ENCODE measurements around the gene HSF4. TPM values are rescaled to one million over a fixed set of nuclear protein-coding genes. Genes with fewer than 3 reads are reported as not detected.

Gene HSF4
- total RNA-seq, 1 donor from 2014 or later = 11.1 TPM

DNA sequence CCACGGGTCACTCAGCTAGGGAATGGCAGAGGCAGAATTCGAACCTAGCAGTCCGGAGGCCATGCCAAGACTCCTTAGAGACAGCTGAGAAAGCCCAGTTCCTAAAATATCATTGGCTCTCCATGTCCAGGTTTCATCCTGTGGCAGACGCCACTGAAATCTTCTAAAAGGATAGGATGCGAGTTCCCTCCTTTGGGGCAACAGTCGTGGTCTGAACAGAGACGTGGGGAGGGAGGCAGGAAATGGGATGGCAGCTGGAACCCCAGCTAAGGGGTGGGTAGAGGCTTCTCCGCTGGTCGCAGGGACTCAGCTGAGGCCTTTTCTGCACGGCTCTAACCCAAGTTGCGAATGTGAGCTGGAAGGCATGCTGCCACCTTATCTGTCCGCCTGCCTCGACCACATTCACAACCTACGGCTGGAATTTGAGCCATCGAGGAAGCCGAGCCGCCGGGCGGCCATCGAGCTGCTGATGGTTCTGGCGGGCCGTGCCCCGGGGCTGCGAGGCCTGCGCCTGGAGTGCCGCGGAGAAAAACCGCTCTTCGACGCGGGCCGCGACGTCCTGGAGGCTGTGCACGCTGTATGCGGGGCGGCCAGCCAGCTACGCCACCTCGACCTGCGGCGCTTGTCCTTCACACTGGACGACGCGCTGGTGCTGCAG lies 1.9 kb upstream of the HSF4 start:
- H3K27me3 Mint-ChIP-seq = peaks cover 83% of the 10 kb centered on the region
- no peak for DNase-seq (ENCODE audit: extremely low spot score, unreplicated experiment)
- H3K27ac Mint-ChIP-seq = no peak overlapping the region
- H3K9me3 Mint-ChIP-seq = no peaks in the 10 kb centered on the region
- peak overlapping the region; percentile 60 for H3K4me3 Mint-ChIP-seq
- peaks cover 3% of the 10 kb centered on the region for H3K4me1 Mint-ChIP-seq (ENCODE audit: unreplicated experiment)
- TF ChIP-seq, protein P1, sequence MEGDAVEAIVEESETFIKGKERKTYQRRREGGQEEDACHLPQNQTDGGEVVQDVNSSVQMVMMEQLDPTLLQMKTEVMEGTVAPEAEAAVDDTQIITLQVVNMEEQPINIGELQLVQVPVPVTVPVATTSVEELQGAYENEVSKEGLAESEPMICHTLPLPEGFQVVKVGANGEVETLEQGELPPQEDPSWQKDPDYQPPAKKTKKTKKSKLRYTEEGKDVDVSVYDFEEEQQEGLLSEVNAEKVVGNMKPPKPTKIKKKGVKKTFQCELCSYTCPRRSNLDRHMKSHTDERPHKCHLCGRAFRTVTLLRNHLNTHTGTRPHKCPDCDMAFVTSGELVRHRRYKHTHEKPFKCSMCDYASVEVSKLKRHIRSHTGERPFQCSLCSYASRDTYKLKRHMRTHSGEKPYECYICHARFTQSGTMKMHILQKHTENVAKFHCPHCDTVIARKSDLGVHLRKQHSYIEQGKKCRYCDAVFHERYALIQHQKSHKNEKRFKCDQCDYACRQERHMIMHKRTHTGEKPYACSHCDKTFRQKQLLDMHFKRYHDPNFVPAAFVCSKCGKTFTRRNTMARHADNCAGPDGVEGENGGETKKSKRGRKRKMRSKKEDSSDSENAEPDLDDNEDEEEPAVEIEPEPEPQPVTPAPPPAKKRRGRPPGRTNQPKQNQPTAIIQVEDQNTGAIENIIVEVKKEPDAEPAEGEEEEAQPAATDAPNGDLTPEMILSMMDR (conservative IDR thresholded peaks at IDR 0.05) = peak; percentile 15
- no peaks in the 10 kb centered on the region for H3K36me3 Mint-ChIP-seq

DNA sequence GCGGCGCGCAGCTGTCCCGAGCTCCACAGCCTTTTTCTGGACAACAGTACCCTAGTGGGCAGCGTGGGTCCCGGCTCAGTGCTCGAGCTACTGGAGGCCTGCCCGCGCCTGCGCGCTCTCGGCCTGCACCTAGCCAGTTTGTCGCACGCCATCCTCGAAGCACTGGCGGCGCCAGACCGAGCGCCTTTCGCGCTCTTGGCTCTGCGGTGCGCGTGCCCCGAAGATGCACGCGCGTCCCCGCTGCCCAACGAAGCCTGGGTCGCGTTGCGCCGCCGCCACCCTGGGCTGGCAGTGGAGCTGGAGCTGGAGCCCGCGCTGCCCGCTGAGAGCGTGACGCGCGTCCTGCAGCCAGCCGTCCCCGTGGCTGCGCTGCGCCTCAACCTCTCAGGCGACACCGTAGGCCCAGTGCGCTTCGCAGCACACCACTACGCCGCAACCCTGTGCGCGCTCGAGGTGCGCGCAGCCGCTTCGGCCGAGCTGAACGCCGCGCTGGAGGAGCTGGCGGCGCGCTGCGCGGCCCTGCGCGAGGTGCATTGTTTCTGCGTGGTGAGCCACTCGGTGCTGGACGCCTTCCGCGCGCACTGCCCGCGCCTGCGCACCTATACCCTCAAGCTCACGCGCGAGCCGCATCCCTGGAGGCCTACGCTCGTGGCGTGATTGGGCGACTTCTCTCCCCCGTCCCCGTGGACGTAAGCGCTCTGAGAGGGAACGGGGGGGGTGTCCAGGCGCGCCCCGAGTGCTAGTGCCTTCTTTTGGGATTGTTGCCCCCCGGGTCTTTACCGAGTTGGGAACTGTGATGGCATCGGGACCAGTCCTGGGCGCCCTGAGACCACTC lies 1.2 kb upstream of the HSF4 start:
- Mint-ChIP-seq H3K36me3 (no peaks in the 10 kb centered on the region), H3K9me3 (no peaks in the 10 kb centered on the region), H3K4me3 (peak overlapping the region; percentile 72), H3K4me1 (ENCODE audit: unreplicated experiment) (peaks cover 3% of the 10 kb centered on the region), H3K27me3 (peaks cover 83% of the 10 kb centered on the region), H3K27ac (no peak overlapping the region)
- DNase-seq (ENCODE audit: extremely low spot score, unreplicated experiment) = no peak
- TF ChIP-seq, protein P1 (conservative IDR thresholded peaks at IDR 0.05) = no peak

DNA sequence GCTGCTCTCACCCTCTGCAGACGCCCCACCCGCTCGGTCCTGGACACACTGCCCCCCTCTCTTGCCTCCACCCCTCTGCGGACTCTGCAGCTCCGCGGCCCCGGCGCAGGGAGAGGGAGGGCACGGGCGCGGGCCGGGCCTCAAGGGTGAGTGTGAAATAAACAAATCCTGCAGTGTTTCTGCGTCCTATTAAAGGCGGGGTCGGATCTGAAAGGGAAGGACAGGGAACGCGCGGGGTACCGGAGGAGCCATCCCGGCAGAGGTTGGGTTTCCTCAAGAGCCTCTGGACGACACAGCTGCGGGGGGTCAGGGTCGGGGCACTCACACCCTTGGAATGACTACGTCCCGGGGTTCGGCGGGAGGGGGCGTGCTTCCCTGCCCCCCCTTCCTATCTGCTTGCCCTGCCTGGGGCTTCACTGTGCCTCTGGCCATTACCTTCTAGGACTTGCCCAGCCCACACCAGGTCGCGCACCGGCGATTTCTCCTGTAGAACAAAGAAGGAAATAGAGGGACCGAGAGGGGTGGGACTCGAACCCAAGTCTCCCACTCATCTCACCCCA lies 466 bp upstream of the HSF4 start:
- peak overlapping the region; percentile 72 for H3K4me3 Mint-ChIP-seq
- DNase-seq (ENCODE audit: extremely low spot score, unreplicated experiment) = no peak
- no peaks in the 10 kb centered on the region for H3K36me3 Mint-ChIP-seq
- no peak overlapping the region for H3K27ac Mint-ChIP-seq
- TF ChIP-seq, protein P1 (conservative IDR thresholded peaks at IDR 0.05) = no peak
- H3K4me1 Mint-ChIP-seq (ENCODE audit: unreplicated experiment) = peaks cover 3% of the 10 kb centered on the region
- no peaks in the 10 kb centered on the region for H3K9me3 Mint-ChIP-seq
- peaks cover 83% of the 10 kb centered on the region for H3K27me3 Mint-ChIP-seq

DNA sequence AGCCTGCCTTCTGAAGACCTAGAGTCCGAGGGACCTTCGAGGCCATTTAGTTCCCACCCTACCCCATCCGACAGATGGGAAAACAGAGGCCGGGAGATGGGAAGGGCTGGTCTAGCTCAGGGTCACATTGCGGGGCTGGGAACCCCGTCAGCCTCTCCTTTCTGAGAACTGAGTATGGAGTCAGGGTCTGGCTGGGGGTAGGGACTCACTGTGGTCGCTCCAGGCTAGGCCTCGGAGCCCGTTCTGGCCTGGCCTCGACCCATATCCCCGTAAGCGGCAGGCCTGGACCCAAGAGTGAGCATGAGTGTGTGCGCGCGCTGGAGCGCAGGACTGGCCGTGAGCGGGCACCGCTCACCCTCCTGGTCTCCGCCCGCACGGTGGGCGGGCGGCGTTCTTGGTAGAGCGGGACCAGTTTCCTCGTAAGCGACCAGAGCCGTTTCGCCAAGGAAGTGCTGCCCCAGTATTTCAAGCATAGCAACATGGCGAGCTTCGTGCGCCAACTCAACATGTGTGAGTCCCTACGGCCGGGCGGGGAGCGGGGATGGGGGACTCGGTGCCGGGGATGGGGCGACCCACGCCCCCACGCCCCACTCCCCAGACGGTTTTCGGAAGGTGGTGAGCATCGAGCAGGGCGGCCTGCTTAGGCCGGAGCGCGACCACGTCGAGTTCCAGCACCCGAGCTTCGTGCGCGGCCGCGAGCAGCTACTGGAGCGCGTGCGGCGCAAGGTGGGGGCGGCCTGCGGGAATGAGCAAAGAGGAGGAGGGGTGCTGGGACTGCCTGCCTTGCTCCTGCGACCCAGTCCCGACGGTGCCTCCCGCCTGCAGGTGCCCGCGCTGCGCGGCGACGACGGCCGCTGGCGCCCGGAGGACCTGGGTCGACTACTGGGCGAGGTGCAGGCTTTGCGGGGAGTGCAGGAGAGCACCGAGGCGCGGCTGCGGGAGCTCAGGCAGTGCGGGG lies 855 bp downstream of the HSF4 start:
- Mint-ChIP-seq H3K9me3 (no peaks in the 10 kb centered on the region), H3K27ac (no peak overlapping the region), H3K4me1 (ENCODE audit: unreplicated experiment) (peaks cover 8% of the 10 kb centered on the region), H3K36me3 (no peaks in the 10 kb centered on the region), H3K27me3 (peaks cover 85% of the 10 kb centered on the region), H3K4me3 (peak overlapping the region; percentile 66)
- TF ChIP-seq, protein P1 (conservative IDR thresholded peaks at IDR 0.05) = no peak
- no peak for DNase-seq (ENCODE audit: extremely low spot score, unreplicated experiment)

DNA sequence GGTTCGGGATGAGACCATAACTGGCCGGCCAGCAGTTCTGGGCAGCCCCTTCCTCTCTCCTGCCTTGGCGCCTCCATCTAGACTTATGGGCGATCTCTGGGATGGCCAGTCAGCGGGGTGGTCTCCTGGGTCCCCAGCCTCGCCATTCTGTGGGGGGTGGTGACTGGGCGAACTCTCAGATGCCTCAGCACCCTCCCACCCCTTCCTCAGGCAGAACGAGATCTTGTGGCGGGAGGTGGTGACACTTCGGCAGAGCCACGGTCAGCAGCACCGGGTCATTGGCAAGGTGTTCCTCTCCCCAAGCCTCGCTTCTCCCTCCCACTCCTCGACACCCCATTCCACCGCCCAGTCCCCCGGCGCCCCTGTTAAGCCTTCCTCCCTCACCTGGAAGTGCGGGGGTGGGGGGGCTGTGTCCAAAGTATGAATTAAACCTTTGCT lies 1.6 kb downstream of the HSF4 start:
- H3K4me1 Mint-ChIP-seq (ENCODE audit: unreplicated experiment) = peaks cover 10% of the 10 kb centered on the region
- TF ChIP-seq, protein P1 (conservative IDR thresholded peaks at IDR 0.05) = no peak

More for the DNA sequence above, 1.6 kb downstream of the HSF4 start:
- DNase-seq (ENCODE audit: extremely low spot score, unreplicated experiment) = no peak
- no peaks in the 10 kb centered on the region for H3K9me3 Mint-ChIP-seq
- H3K4me3 Mint-ChIP-seq = no peak overlapping the region
- H3K27ac Mint-ChIP-seq = no peak overlapping the region
- no peaks in the 10 kb centered on the region for H3K36me3 Mint-ChIP-seq
- peaks cover 82% of the 10 kb centered on the region for H3K27me3 Mint-ChIP-seq

Measured in type B pancreatic cell (in vitro differentiated cells).